PC-9 (cell line): Measurements from ENCODE around the gene MTOR. TPM values are rescaled to one million over a fixed set of nuclear protein-coding genes. Genes with fewer than 3 reads are reported as not detected.

Source experiments
- BruUV-seq: library from RNA; stranded (reverse); fragments of 400-500 nt; replicated peaks from 2 replicates; lab custom pipeline; 2021; lab: Mats Ljungman, UMichigan
- CTCF ChIA-PET: fragments of 300-600 bp; sonication (Branson Sonifier 250); formaldehyde crosslinking; loops from one replicate; lab custom pipeline; 2022; ENCODE audit warnings: antibody characterized with exemption; lab: Charles Lee
- POLR2A ChIA-PET: fragments of 300-600 bp; sonication (Branson Sonifier 250); formaldehyde crosslinking; loops from one replicate; lab custom pipeline; 2022; ENCODE audit warnings: antibody characterized with exemption; ENCODE audit not compliant: unreplicated experiment; lab: Charles Lee
- DNase-seq, 2 experiments: peaks; one replicate each; pipeline versions ENCODE4 v3.0.0 to v3.0.0-alpha.2; 2015 to 2022; ENCODE audit warnings: mixed read lengths in 1 of 2
- H2AFZ ChIP-seq: fragments of 200-600 bp; sonication (generic); 2 replicates; pipeline ENCODE4 v1.8.1; 2017; ENCODE audit warnings: antibody characterized with exemption
- H3F3A ChIP-seq: fragments of 200-600 bp; sonication (generic); 2 replicates; pipeline ENCODE4 v1.8.1; 2017; ENCODE audit warnings: antibody characterized with exemption, mild to moderate bottlenecking, low read depth; ENCODE audit not compliant: insufficient read depth
- H3K27ac ChIP-seq: fragments of 200-600 bp; sonication (generic); 2 replicates; pipeline ENCODE4 v1.6.1; 2016; ENCODE audit warnings: mixed run types
- H3K27me3 ChIP-seq: fragments of 200-600 bp; sonication (generic); 2 replicates; pipeline ENCODE4 v1.6.1; 2016; ENCODE audit warnings: low read depth, mixed run types; ENCODE audit not compliant: insufficient read depth
- H3K36me3 ChIP-seq: fragments of 200-600 bp; sonication (generic); 2 replicates; pipeline ENCODE4 v1.6.1; 2016; ENCODE audit warnings: low read depth, mixed run types
- H3K4me1 ChIP-seq: fragments of 200-600 bp; sonication (generic); replicated peaks from 2 replicates; pipeline ENCODE4 v1.6.1; 2016; ENCODE audit warnings: mixed run types; ENCODE audit not compliant: insufficient read depth
- H3K4me2 ChIP-seq: fragments of 200-600 bp; sonication (generic); 2 replicates; pipeline ENCODE4 v1.6.1; 2017; ENCODE audit warnings: mixed run types
- H3K4me3 ChIP-seq: fragments of 200-600 bp; sonication (generic); 2 replicates; pipeline ENCODE4 v1.6.1; 2016; ENCODE audit warnings: mixed run types
- H3K79me2 ChIP-seq: fragments of 200-600 bp; sonication (generic); 2 replicates; pipeline ENCODE4 v1.6.1; 2017; ENCODE audit warnings: low read depth, mixed run types
- H3K9me2 ChIP-seq: fragments of 200-600 bp; sonication (generic); 2 replicates; pipeline ENCODE4 v1.8.1; 2017; ENCODE audit warnings: mild to moderate bottlenecking; ENCODE audit not compliant: insufficient read depth
- H3K9me3 ChIP-seq: fragments of 200-600 bp; sonication (generic); 2 replicates; pipeline ENCODE4 v1.8.1; 2016; ENCODE audit warnings: low read depth; ENCODE audit not compliant: insufficient read depth
- H4K20me1 ChIP-seq: fragments of 200-600 bp; sonication (generic); 2 replicates; pipeline ENCODE4 v1.8.1; 2017; ENCODE audit not compliant: insufficient read depth
- CTCF ChIP-seq: fragments of 200-600 bp; sonication (generic); conservative IDR thresholded peaks from 2 replicates; pipeline ENCODE4 v1.6.1; 2017; ENCODE audit warnings: mixed run types, antibody characterized with exemption, mild to moderate bottlenecking, moderate library complexity
- EZH2 ChIP-seq: fragments of 200-600 bp; sonication (generic); IDR thresholded peaks from 2 replicates; pipeline ENCODE4 v1.8.0; 2017; ENCODE audit warnings: antibody characterized with exemption, low read depth
- intact Hi-C: fragments of 100-400 bp; cut with micrococcal nuclease; formaldehyde crosslinking; loops from one replicate; pipeline ENCODE4 v1.10.0; 2022; ENCODE audit not compliant: unreplicated experiment
- total RNA-seq: library from RNA; stranded (reverse); gene quantifications from 2 replicates; pipeline ENCODE4 v1.2.3, GENCODE V29; 2021

Gene MTOR
- total RNA-seq, 1 experiment from 2014 or later, result 37.4 TPM

- ChIA-PET CTCF (no interaction called here), POLR2A (interaction anchor here (0.6 kb wide), 1 partner anchor 1371 kb away, joined by 3 read pairs; no protein-coding TSS in a partner anchor)
- no peaks in the 10 kb centered on the region for H3K9me3 ChIP-seq
- BruUV-seq, result no TSS peak
- H3K4me1 ChIP-seq, result no peaks in the 10 kb centered on the region
- TF ChIP-seq CTCF (no peak), EZH2 (no peak)
- H3K4me3 ChIP-seq, result no peak overlapping the region
- H4K20me1 ChIP-seq, result no peaks in the 10 kb centered on the region
- H3F3A ChIP-seq, result no peaks in the 10 kb centered on the region
- no peak overlapping the region for H2AFZ ChIP-seq
- H3K36me3 ChIP-seq, result no peaks in the 10 kb centered on the region
- no peaks in the 10 kb centered on the region for H3K79me2 ChIP-seq
- DNase-seq, result no peak
- H3K27ac ChIP-seq, result no peak overlapping the region
- intact Hi-C loops, result no loop called here
- no peak overlapping the region for H3K4me2 ChIP-seq
- no peaks in the 10 kb centered on the region for H3K9me2 ChIP-seq
- no peaks in the 10 kb centered on the region for H3K27me3 ChIP-seq
Measured at GRCh38 chr1:11233208-11233607, 29.1 kb downstream of the MTOR start.

DNA sequence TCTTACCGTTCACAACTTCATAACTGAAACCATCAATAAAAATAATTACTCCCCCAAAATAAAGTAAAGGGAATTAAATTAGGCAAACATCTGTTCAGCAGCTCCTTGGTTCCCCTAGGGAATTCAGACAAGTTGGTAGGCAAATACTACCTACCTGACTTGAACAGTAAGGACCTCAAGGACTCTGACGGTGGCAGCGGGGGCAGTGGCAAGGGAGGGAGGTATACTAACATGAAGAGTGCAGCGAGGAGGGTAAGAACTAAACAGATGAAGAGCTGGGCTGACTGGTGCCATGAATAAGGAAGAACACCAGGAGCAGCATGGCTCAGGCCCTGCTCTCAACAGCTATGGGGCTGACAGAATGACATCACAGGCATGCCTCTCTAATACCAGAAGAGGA is 33.1 kb downstream of the MTOR start:
- ChIA-PET CTCF (no interaction called here), POLR2A (no interaction called here)
- H3K4me3 ChIP-seq, result no peak overlapping the region
- H3K9me2 ChIP-seq, result no peaks in the 10 kb centered on the region
- no peak overlapping the region for H3K4me2 ChIP-seq
- no peaks in the 10 kb centered on the region for H3F3A ChIP-seq
- no peak overlapping the region for H2AFZ ChIP-seq
- no peaks in the 10 kb centered on the region for H3K9me3 ChIP-seq
- no peak for TF ChIP-seq CTCF
- BruUV-seq, result no TSS peak
- no peak overlapping the region for H3K27ac ChIP-seq
- no peaks in the 10 kb centered on the region for H4K20me1 ChIP-seq
- H3K27me3 ChIP-seq, result no peaks in the 10 kb centered on the region
- H3K4me1 ChIP-seq, result no peaks in the 10 kb centered on the region
- no peaks in the 10 kb centered on the region for H3K79me2 ChIP-seq
- no peak for DNase-seq
- intact Hi-C loops, result no loop called here
- H3K36me3 ChIP-seq, result no peaks in the 10 kb centered on the region

- ChIA-PET POLR2A (no interaction called here), CTCF (no interaction called here)
- Histone ChIP-seq H3K79me2 (no peaks in the 10 kb centered on the region), H3K27ac (no peak overlapping the region), H3K27me3 (no peaks in the 10 kb centered on the region), H3K36me3 (no peaks in the 10 kb centered on the region), H2AFZ (no peak overlapping the region), H3K9me3 (no peaks in the 10 kb centered on the region), H3K4me1 (no peaks in the 10 kb centered on the region), H3K4me3 (no peak overlapping the region), H3K4me2 (no peak overlapping the region), H3K9me2 (no peaks in the 10 kb centered on the region), H3F3A (no peaks in the 10 kb centered on the region), H4K20me1 (no peaks in the 10 kb centered on the region)
- no peak for DNase-seq
- no peak for TF ChIP-seq EZH2
- no peak for TF ChIP-seq CTCF
- BruUV-seq, result no TSS peak
- intact Hi-C loops, result no loop called here
Measured at GRCh38 chr1:11227106-11228077, 35.0 kb downstream of the MTOR start.
